ENCODE results near the gene CCT6B. TPM values are rescaled to one million over a fixed set of nuclear protein-coding genes. Genes with fewer than 3 reads are reported as not detected.
A peak's percentile ranks its signal among the peaks of the same experiment; 100 is the strongest.

Gene CCT6B
- total and polyA plus RNA-seq, 2 of the 13 experiments (the other 11 are each of a cell fraction or from before 2014, with no cell fraction given), result 0.41 to 1.4 TPM

GRCh38 chr17:34998205-34998604, 36.9 kb upstream of the CCT6B start (continued):
- TF ChIP-seq ZBTB39 (CRISPR knock-in tag; IDR thresholded peaks at IDR 0.05) (no peak), ZNF207 (IDR thresholded peaks at IDR 0.05; ENCODE audit: borderline replicate concordance) (no peak), SAP130 (CRISPR knock-in tag; IDR thresholded peaks at IDR 0.05; ENCODE audit: low read depth) (peak; percentile 30; the same call in 1 of the 2 replicates), ZNF414 (CRISPR knock-in tag; IDR thresholded peaks at IDR 0.05) (no peak), EP300 (IDR thresholded peaks at IDR 0.05; ENCODE audit: low read depth in 2 of 2, low read length in 2 of 2) (no peak), EP300 (CRISPR knock-in tag; IDR thresholded peaks at IDR 0.05; ENCODE audit: borderline replicate concordance) (no peak), SP2 (CRISPR knock-in tag; IDR thresholded peaks at IDR 0.05) (no peak), TRIM24 (CRISPR knock-in tag; IDR thresholded peaks at IDR 0.05) (no peak), ZFP37 (CRISPR knock-in tag; IDR thresholded peaks at IDR 0.05; ENCODE audit: borderline replicate concordance) (no peak), PATZ1 (CRISPR knock-in tag; IDR thresholded peaks at IDR 0.05) (0 out of 2 replicates have a peak, but pooled peaks have one; percentile 14), ZSCAN25 (CRISPR knock-in tag; IDR thresholded peaks at IDR 0.05) (no peak), ZNF335 (CRISPR knock-in tag; IDR thresholded peaks at IDR 0.05) (no peak), ZBTB44 (CRISPR knock-in tag; IDR thresholded peaks at IDR 0.05) (no peak), ZNF160 (CRISPR knock-in tag; IDR thresholded peaks at IDR 0.05) (no peak), ZEB1 (IDR thresholded peaks at IDR 0.05; ENCODE audit: insufficient replicate concordance, low read depth) (no peak), SSRP1 (CRISPR knock-in tag; IDR thresholded peaks at IDR 0.05) (0 out of 2 replicates have a peak, but pooled peaks have one; percentile 40), CTCF (CRISPR knock-in tag; IDR thresholded peaks at IDR 0.05) (peak; percentile 97), ZNF251 (CRISPR knock-in tag; IDR thresholded peaks at IDR 0.05) (no peak), ZFP91 (CRISPR knock-in tag; IDR thresholded peaks at IDR 0.05; ENCODE audit: borderline replicate concordance) (0 out of 2 replicates have a peak, but pooled peaks have one; percentile 34), U2AF2 (IDR thresholded peaks at IDR 0.05; ENCODE audit: low read depth, low read length) (no peak), KLF6 (CRISPR knock-in tag; IDR thresholded peaks at IDR 0.05) (no peak), MIER3 (CRISPR knock-in tag; IDR thresholded peaks at IDR 0.05; ENCODE audit: borderline replicate concordance) (no peak)
